ENCODE measurements around the gene CAMK2A. TPM values are rescaled to one million over a fixed set of nuclear protein-coding genes. Genes with fewer than 3 reads are reported as not detected.

Gene CAMK2A
- total and polyA plus RNA-seq, 3 donors from 2014 or later = 0.24 to 0.70 (median 0.25) TPM

GRCh38 chr5:150172556-150172955 is 117.0 kb downstream of the CAMK2A start:
- intact Hi-C loops (cut with DNase I; ENCODE audit: low total_unique reads) = no loop called here
- Histone ChIP-seq H3K27ac (no peak overlapping the region), H3K9me3 (no peaks in the 10 kb centered on the region), H3K4me3 (no peak overlapping the region), H3K4me1 (peaks cover 33% of the 10 kb centered on the region), H3K27me3 (no peaks in the 10 kb centered on the region), H3K36me3 (ENCODE audit: low read depth, missing control alignments) (no peaks in the 10 kb centered on the region)
- no peak for TF ChIP-seq POLR2A (IDR thresholded peaks at IDR 0.05)
- TF ChIP-seq CTCF (IDR thresholded peaks at IDR 0.05) = no peak
- no peak for DNase-seq
- 77 to 79% methylated on average over 4 of the region's 4 CpGs for WGBS, 2 donors

GRCh38 chr5:150172145-150172544 is 117.4 kb downstream of the CAMK2A start:
- DNase-seq = no peak
- no peak overlapping the region for H3K27ac ChIP-seq
- H3K27me3 ChIP-seq = no peaks in the 10 kb centered on the region
- no peaks in the 10 kb centered on the region for H3K9me3 ChIP-seq
- TF ChIP-seq CTCF (IDR thresholded peaks at IDR 0.05) (no peak), POLR2A (IDR thresholded peaks at IDR 0.05) (no peak)
- no peak overlapping the region for H3K4me3 ChIP-seq
- WGBS, 2 donors = 75 to 76% methylated on average over 1 of the region's 1 CpG
- intact Hi-C loops (cut with DNase I; ENCODE audit: low total_unique reads) = no loop called here
- H3K4me1 ChIP-seq = peaks cover 29% of the 10 kb centered on the region
- no peaks in the 10 kb centered on the region for H3K36me3 ChIP-seq (ENCODE audit: low read depth, missing control alignments)

Other genes with a start within 250 kb of the CAMK2A start
- 10 to 100 TPM in 1 of 2 donors, 1 to 10 TPM in 1; 4.3 to 15.7 TPM for gene CSF1R, start 203.2 kb downstream of the CAMK2A start, total RNA-seq
- 25.4 TPM for gene CSF1R, start 203.2 kb downstream of the CAMK2A start, polyA plus RNA-seq (ENCODE audit: insufficient read depth, low read depth, low replicate concordance)
- 10 to 100 TPM; 71.2 to 87.0 TPM for gene PDGFRB, start 133.9 kb downstream of the CAMK2A start, total RNA-seq
- 61.6 TPM for gene PDGFRB, start 133.9 kb downstream of the CAMK2A start, polyA plus RNA-seq (ENCODE audit: insufficient read depth, low read depth, low replicate concordance)
- 1 to 10 TPM; 3.4 to 5.2 TPM for gene CDX1, start 123.0 kb downstream of the CAMK2A start, total RNA-seq
- gene CDX1, start 123.0 kb downstream of the CAMK2A start, polyA plus RNA-seq (ENCODE audit: insufficient read depth, low read depth, low replicate concordance) = 3.4 TPM
- under 1 TPM in 1 of 2 donors, not detected in 1; 0.12 TPM for gene SLC6A7, start 99.7 kb downstream of the CAMK2A start, total RNA-seq
- gene SLC6A7, start 99.7 kb downstream of the CAMK2A start, polyA plus RNA-seq (ENCODE audit: insufficient read depth, low read depth, low replicate concordance) = not detected
- under 1 TPM; 0.79 to 0.93 TPM for gene ARSI, start 13.1 kb upstream of the CAMK2A start, total RNA-seq
- 0.92 TPM for gene ARSI, start 13.1 kb upstream of the CAMK2A start, polyA plus RNA-seq (ENCODE audit: insufficient read depth, low read depth, low replicate concordance)
- 10 to 100 TPM; 46.6 to 52.8 TPM for gene TCOF1, start 67.9 kb upstream of the CAMK2A start, total RNA-seq
- gene TCOF1, start 67.9 kb upstream of the CAMK2A start, polyA plus RNA-seq (ENCODE audit: insufficient read depth, low read depth, low replicate concordance) = 22.9 TPM
- 100 to 1,000 TPM; 137 to 223 TPM for gene CD74, start 123.1 kb upstream of the CAMK2A start, total RNA-seq
- 1,318 TPM for gene CD74, start 123.1 kb upstream of the CAMK2A start, polyA plus RNA-seq (ENCODE audit: insufficient read depth, low read depth, low replicate concordance)
- 1,000 to 10,000 TPM in 1 of 2 donors, 100 to 1,000 TPM in 1; 781 to 1,273 TPM for gene RPS14, start 160.0 kb upstream of the CAMK2A start, total RNA-seq
- gene RPS14, start 160.0 kb upstream of the CAMK2A start, polyA plus RNA-seq (ENCODE audit: insufficient read depth, low read depth, low replicate concordance) = 1,234 TPM
- gene NDST1, start 218.4 kb upstream of the CAMK2A start, total RNA-seq = 100 to 1,000 TPM; 167 to 174 TPM
- 55.0 TPM for gene NDST1, start 218.4 kb upstream of the CAMK2A start, polyA plus RNA-seq (ENCODE audit: insufficient read depth, low read depth, low replicate concordance)

Data from testis (tissue), 3 donors.